ENCODE measurements around the gene TFB2M. TPM values are rescaled to one million over a fixed set of nuclear protein-coding genes. Genes with fewer than 3 reads are reported as not detected.

The TFB2M gene
- total and polyA plus RNA-seq, 2 of the 13 experiments (the other 11 are each of a cell fraction or from before 2014, with no cell fraction given) = 15.7 to 31.4 TPM

DNA sequence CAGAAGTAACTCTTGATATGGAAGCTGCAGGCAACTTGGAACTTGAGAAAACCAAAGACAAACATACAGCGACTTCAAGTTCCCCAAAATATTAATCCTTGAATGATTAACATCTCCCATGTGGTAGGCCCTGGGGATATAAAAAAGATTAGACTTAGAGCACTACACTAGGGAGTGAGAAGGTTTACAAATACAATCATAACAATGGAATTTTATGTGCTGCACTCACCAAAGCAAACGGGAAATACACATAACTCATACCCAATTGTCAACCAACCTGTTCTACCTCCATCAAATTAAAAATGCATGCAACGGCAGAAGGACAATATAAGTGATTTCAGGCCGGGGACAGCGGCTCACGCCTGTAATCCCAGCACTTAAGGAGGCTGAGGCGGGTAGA, 62.7 kb downstream of the TFB2M start:
- intact Hi-C loops (cut with micrococcal nuclease; ENCODE audit: unreplicated experiment) = no loop called here
- ChIA-PET CTCF (ENCODE audit: low intra/inter-chr PET ratio, low total read pairs) (no interaction called here), POLR2A (no interaction called here)
- no peak overlapping the region for H3K4me2 ChIP-seq (ENCODE audit: low read depth, low read length)
- H3K79me2 ChIP-seq (ENCODE audit: insufficient read depth, low read length) = peaks cover 7% of the 10 kb centered on the region
- no peak overlapping the region for H3K27ac ChIP-seq (ENCODE audit: extremely low read length, insufficient read depth, low read length)
- H3K4me3 ChIP-seq (replicated peaks in 1 of 3; ENCODE audit: insufficient read depth in 1 of 3, low read depth in 2 of 3, low read length in 3 of 3) = no peak overlapping the region
- 86% methylated on average over 7 of the region's 7 CpGs for WGBS (ENCODE audit: low lambda C conversion rate)
- H3K4me1 ChIP-seq (ENCODE audit: insufficient read depth, low read length) = peaks cover 27% of the 10 kb centered on the region
- no peak for FAIRE-seq
- H4K20me1 ChIP-seq (ENCODE audit: insufficient read depth, low read length) = no peaks in the 10 kb centered on the region
- H2AFZ ChIP-seq (ENCODE audit: low read length) = no peak overlapping the region
- in situ Hi-C loops (cut with HindIII; ENCODE audit: extremely low pct_ligation_motif_present, low pct_unique_long_range_greater_than_20kb) = no loop called here
- no peak for ATAC-seq
- H3K9ac ChIP-seq (ENCODE audit: insufficient read depth, low read depth, low read length) = no peak overlapping the region
- H3K9me3 ChIP-seq (ENCODE audit: low read length) = no peaks in the 10 kb centered on the region
- no peaks in the 10 kb centered on the region for H3K27me3 ChIP-seq (ENCODE audit: control insufficient read depth in 1 of 2, insufficient read depth in 2 of 2, low read length in 2 of 2)
- H3K36me3 ChIP-seq (replicated peaks in 1 of 2; ENCODE audit: control insufficient read depth in 1 of 2, insufficient read depth in 2 of 2, low read length in 2 of 2) = 0 out of 5 replicates have a peak, but pooled peaks cover 0 to 3% of the 10 kb centered on the region in 2 experiments
- no peak for DNase-seq (ENCODE audit: low spot score)
- BruUV-seq (replicated peaks) = no TSS peak
- TF ChIP-seq, protein P1, sequence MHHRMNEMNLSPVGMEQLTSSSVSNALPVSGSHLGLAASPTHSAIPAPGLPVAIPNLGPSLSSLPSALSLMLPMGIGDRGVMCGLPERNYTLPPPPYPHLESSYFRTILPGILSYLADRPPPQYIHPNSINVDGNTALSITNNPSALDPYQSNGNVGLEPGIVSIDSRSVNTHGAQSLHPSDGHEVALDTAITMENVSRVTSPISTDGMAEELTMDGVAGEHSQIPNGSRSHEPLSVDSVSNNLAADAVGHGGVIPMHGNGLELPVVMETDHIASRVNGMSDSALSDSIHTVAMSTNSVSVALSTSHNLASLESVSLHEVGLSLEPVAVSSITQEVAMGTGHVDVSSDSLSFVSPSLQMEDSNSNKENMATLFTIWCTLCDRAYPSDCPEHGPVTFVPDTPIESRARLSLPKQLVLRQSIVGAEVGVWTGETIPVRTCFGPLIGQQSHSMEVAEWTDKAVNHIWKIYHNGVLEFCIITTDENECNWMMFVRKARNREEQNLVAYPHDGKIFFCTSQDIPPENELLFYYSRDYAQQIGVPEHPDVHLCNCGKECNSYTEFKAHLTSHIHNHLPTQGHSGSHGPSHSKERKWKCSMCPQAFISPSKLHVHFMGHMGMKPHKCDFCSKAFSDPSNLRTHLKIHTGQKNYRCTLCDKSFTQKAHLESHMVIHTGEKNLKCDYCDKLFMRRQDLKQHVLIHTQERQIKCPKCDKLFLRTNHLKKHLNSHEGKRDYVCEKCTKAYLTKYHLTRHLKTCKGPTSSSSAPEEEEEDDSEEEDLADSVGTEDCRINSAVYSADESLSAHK (CRISPR knock-in tag; IDR thresholded peaks at IDR 0.05; ENCODE audit: borderline replicate concordance) = no peak
- TF ChIP-seq NFRKB (IDR thresholded peaks at IDR 0.05) (no peak), ZNF570 (CRISPR knock-in tag; IDR thresholded peaks at IDR 0.05; ENCODE audit: borderline replicate concordance) (no peak), ELF1 (CRISPR knock-in tag; IDR thresholded peaks at IDR 0.05) (no peak), ZBTB1 (CRISPR knock-in tag; IDR thresholded peaks at IDR 0.05; ENCODE audit: borderline replicate concordance) (no peak), ETV6 (CRISPR knock-in tag; conservative IDR thresholded peaks at IDR 0.05) (no peak), RBAK (CRISPR knock-in tag; IDR thresholded peaks at IDR 0.05) (no peak), ZFP41 (CRISPR knock-in tag; IDR thresholded peaks at IDR 0.05; ENCODE audit: borderline replicate concordance) (no peak), FOXA1 (IDR thresholded peaks at IDR 0.05) (no peak), FOXA1 (CRISPR knock-in tag; IDR thresholded peaks at IDR 0.05) (no peak), HCFC1 (IDR thresholded peaks at IDR 0.05; ENCODE audit: low read depth, low read length) (no peak), NFE2L1 (CRISPR knock-in tag; IDR thresholded peaks at IDR 0.05; ENCODE audit: borderline replicate concordance) (no peak), ZNF552 (CRISPR knock-in tag; IDR thresholded peaks at IDR 0.05; ENCODE audit: borderline replicate concordance) (no peak), SCMH1 (CRISPR knock-in tag; IDR thresholded peaks at IDR 0.05; ENCODE audit: borderline replicate concordance) (no peak), ELF3 (CRISPR knock-in tag; IDR thresholded peaks at IDR 0.05) (no peak)
- TF ChIP-seq, protein P2, sequence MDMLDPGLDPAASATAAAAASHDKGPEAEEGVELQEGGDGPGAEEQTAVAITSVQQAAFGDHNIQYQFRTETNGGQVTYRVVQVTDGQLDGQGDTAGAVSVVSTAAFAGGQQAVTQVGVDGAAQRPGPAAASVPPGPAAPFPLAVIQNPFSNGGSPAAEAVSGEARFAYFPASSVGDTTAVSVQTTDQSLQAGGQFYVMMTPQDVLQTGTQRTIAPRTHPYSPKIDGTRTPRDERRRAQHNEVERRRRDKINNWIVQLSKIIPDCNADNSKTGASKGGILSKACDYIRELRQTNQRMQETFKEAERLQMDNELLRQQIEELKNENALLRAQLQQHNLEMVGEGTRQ (IDR thresholded peaks at IDR 0.05; ENCODE audit: low read depth, low read length) = no peak
- TF ChIP-seq, protein P2 (CRISPR knock-in tag; IDR thresholded peaks at IDR 0.05; ENCODE audit: borderline replicate concordance) = no peak
- TF ChIP-seq, protein P3, sequence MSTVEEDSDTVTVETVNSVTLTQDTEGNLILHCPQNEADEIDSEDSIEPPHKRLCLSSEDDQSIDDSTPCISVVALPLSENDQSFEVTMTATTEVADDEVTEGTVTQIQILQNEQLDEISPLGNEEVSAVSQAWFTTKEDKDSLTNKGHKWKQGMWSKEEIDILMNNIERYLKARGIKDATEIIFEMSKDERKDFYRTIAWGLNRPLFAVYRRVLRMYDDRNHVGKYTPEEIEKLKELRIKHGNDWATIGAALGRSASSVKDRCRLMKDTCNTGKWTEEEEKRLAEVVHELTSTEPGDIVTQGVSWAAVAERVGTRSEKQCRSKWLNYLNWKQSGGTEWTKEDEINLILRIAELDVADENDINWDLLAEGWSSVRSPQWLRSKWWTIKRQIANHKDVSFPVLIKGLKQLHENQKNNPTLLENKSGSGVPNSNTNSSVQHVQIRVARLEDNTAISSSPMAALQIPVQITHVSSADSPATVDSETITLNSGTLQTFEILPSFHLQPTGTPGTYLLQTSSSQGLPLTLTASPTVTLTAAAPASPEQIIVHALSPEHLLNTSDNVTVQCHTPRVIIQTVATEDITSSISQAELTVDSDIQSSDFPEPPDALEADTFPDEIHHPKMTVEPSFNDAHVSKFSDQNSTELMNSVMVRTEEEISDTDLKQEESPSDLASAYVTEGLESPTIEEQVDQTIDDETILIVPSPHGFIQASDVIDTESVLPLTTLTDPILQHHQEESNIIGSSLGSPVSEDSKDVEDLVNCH (CRISPR knock-in tag; IDR thresholded peaks at IDR 0.05) = no peak
- TF ChIP-seq, protein P4, sequence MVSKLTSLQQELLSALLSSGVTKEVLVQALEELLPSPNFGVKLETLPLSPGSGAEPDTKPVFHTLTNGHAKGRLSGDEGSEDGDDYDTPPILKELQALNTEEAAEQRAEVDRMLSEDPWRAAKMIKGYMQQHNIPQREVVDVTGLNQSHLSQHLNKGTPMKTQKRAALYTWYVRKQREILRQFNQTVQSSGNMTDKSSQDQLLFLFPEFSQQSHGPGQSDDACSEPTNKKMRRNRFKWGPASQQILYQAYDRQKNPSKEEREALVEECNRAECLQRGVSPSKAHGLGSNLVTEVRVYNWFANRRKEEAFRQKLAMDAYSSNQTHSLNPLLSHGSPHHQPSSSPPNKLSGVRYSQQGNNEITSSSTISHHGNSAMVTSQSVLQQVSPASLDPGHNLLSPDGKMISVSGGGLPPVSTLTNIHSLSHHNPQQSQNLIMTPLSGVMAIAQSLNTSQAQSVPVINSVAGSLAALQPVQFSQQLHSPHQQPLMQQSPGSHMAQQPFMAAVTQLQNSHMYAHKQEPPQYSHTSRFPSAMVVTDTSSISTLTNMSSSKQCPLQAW (CRISPR knock-in tag; IDR thresholded peaks at IDR 0.05) = no peak
